ENCODE results near the gene SLC4A9. TPM values are rescaled to one million over a fixed set of nuclear protein-coding genes. Genes with fewer than 3 reads are reported as not detected.

The SLC4A9 gene
- total RNA-seq, 5 donors from 2014 or later (not counting 1 experiment from before 2014, with no cell fraction given) = 0.18 TPM; not detected in 4

- peaks cover 15 to 48% of the 10 kb centered on the region in 2 experiments for H3K4me1 ChIP-seq (ENCODE audit: control insufficient read depth in 1 of 2, extremely low read depth in 1 of 2, insufficient read depth in 2 of 2, low read length in 2 of 2)
- ATAC-seq (replicated peaks in 1 of 4) (peak in 1 of 4 experiments; percentile 2), DNase-seq (peak; percentile 13 to 61 (median 32))
- H3K36me3 ChIP-seq (ENCODE audit: control insufficient read depth in 2 of 2, extremely low read depth in 1 of 2, insufficient read depth in 1 of 2, low read length in 1 of 2) = peaks cover 0 to 13% of the 10 kb centered on the region in 2 donors
- no peaks in the 10 kb centered on the region for H3K27me3 ChIP-seq (replicated peaks in 1 of 2; ENCODE audit: control insufficient read depth in 2 of 2, extremely low read depth in 1 of 2, insufficient read depth in 2 of 2, low read length in 1 of 2)
- H3K36me3 Mint-ChIP-seq = peaks cover 12% of the 10 kb centered on the region
- peaks cover 38 to 45% (median 44%) of the 10 kb centered on the region in 3 donors for H3K4me1 Mint-ChIP-seq
- H3K4me3 Mint-ChIP-seq = no peak overlapping the region
- peak overlapping the region; percentile 71 to 96 for H3K4me3 ChIP-seq (ENCODE audit: control insufficient read depth in 1 of 2, extremely low read depth in 1 of 2, low read length in 1 of 2)
- CTCF ChIA-PET = interaction anchor here in 1 of 2 donors (0.6 to 2.4 kb wide), 6 partner anchors 8 to 298 kb away, joined by 3 to 9 read pairs (median 4); partner anchors contain the start of genes EIF4EBP3 and ZMAT2
- no peaks in the 10 kb centered on the region for H3K9me3 Mint-ChIP-seq
- 1% methylated on average over 14 of the region's 36 CpGs for WGBS (ENCODE audit: insufficient coverage)
- H3K9me3 ChIP-seq = no peaks in the 10 kb centered on the region
- POLR2A ChIA-PET = interaction anchor here (0.5 to 1.4 kb wide), 12 partner anchors 9 to 1209 kb away, joined by 3 to 6 read pairs (median 3); partner anchors contain the start of genes IK (in 1 of the 2), PFDN1 (in 1 of the 2) and ZMAT2 (in 1 of the 2)
- peak overlapping the region in 1 of 2 donors; percentile 66 for H3K27ac Mint-ChIP-seq
- H3K27me3 Mint-ChIP-seq = no peaks in the 10 kb centered on the region
- H3K27ac ChIP-seq (ENCODE audit: low read length) = peak overlapping the region; percentile 81
Observed at GRCh38 chr5:140402258-140403074, 42.5 kb downstream of the SLC4A9 start.

- peaks cover 12% of the 10 kb centered on the region for H3K36me3 Mint-ChIP-seq
- H3K27ac Mint-ChIP-seq = peak overlapping the region; percentile 63 to 76
- H3K4me1 Mint-ChIP-seq = peaks cover 47 to 54% (median 53%) of the 10 kb centered on the region in 3 donors
Observed at GRCh38 chr5:140403613-140404012, 43.6 kb downstream of the SLC4A9 start.

GRCh38 chr5:140408750-140409241 is 48.8 kb downstream of the SLC4A9 start:
- no peaks in the 10 kb centered on the region for H3K27me3 Mint-ChIP-seq
- H3K9me3 ChIP-seq = no peaks in the 10 kb centered on the region
- no peak overlapping the region for H3K4me3 ChIP-seq (ENCODE audit: control insufficient read depth in 1 of 2, extremely low read depth in 1 of 2, low read length in 1 of 2)
- ATAC-seq (replicated peaks in 1 of 4) = no peak
- no peaks in the 10 kb centered on the region for H3K9me3 Mint-ChIP-seq
- CTCF ChIA-PET = no interaction called here
- 100% methylated on average over 1 of the region's 4 CpGs for WGBS (ENCODE audit: insufficient coverage)
- H3K27ac ChIP-seq (ENCODE audit: low read length) = no peak overlapping the region
- DNase-seq = no peak
- peaks cover 10 to 40% of the 10 kb centered on the region in 2 experiments for H3K4me1 ChIP-seq (ENCODE audit: control insufficient read depth in 1 of 2, extremely low read depth in 1 of 2, insufficient read depth in 2 of 2, low read length in 2 of 2)
- H3K27me3 ChIP-seq (replicated peaks in 1 of 2; ENCODE audit: control insufficient read depth in 2 of 2, extremely low read depth in 1 of 2, insufficient read depth in 2 of 2, low read length in 1 of 2) = no peaks in the 10 kb centered on the region
- peaks cover 62 to 70% (median 65%) of the 10 kb centered on the region in 3 donors for H3K4me1 Mint-ChIP-seq
- POLR2A ChIA-PET = no interaction called here
- peak overlapping the region; percentile 23 to 36 for H3K27ac Mint-ChIP-seq
- peaks cover 12% of the 10 kb centered on the region for H3K36me3 Mint-ChIP-seq
- peaks cover 0 to 16% of the 10 kb centered on the region in 2 donors for H3K36me3 ChIP-seq (ENCODE audit: control insufficient read depth in 2 of 2, extremely low read depth in 1 of 2, insufficient read depth in 1 of 2, low read length in 1 of 2)
- peak overlapping the region in 1 of 3 donors; percentile 17 for H3K4me3 Mint-ChIP-seq

More at GRCh38 chr5:140403613-140404012, 43.6 kb downstream of the SLC4A9 start:
- ATAC-seq (replicated peaks in 1 of 4) (no peak), DNase-seq (no peak)
- Histone ChIP-seq H3K36me3 (ENCODE audit: control insufficient read depth in 2 of 2, extremely low read depth in 1 of 2, insufficient read depth in 1 of 2, low read length in 1 of 2) (peaks cover 0 to 13% of the 10 kb centered on the region in 2 donors), H3K27ac (ENCODE audit: low read length) (no peak overlapping the region), H3K4me1 (ENCODE audit: control insufficient read depth in 1 of 2, extremely low read depth in 1 of 2, insufficient read depth in 2 of 2, low read length in 2 of 2) (peaks cover 15 to 55% of the 10 kb centered on the region in 2 experiments), H3K4me3 (ENCODE audit: control insufficient read depth in 1 of 2, extremely low read depth in 1 of 2, low read length in 1 of 2) (peak overlapping the region; percentile 71 to 96), H3K27me3 (replicated peaks in 1 of 2; ENCODE audit: control insufficient read depth in 2 of 2, extremely low read depth in 1 of 2, insufficient read depth in 2 of 2, low read length in 1 of 2) (no peaks in the 10 kb centered on the region), H3K9me3 (no peaks in the 10 kb centered on the region)
- H3K4me3 Mint-ChIP-seq = no peak overlapping the region
- 77% methylated on average over 2 of the region's 5 CpGs for WGBS (ENCODE audit: insufficient coverage)
- ChIA-PET POLR2A (interaction anchor here in 1 of 2 donors (0.7 kb wide), 3 partner anchors 101 to 251 kb away, joined by 3 to 4 read pairs (median 3); no protein-coding TSS in a partner anchor), CTCF (interaction anchor here in 1 of 2 donors (0.6 kb wide), 1 partner anchor 143 kb away, joined by 3 read pairs; no protein-coding TSS in a partner anchor)
- H3K9me3 Mint-ChIP-seq = no peaks in the 10 kb centered on the region
- no peaks in the 10 kb centered on the region for H3K27me3 Mint-ChIP-seq

GRCh38 chr5:140413230-140413629 is 53.2 kb downstream of the SLC4A9 start:
- H3K27ac ChIP-seq (ENCODE audit: low read length) = no peak overlapping the region
- ChIA-PET CTCF (no interaction called here), POLR2A (no interaction called here)
- no peaks in the 10 kb centered on the region for H3K27me3 ChIP-seq (replicated peaks in 1 of 2; ENCODE audit: control insufficient read depth in 2 of 2, extremely low read depth in 1 of 2, insufficient read depth in 2 of 2, low read length in 1 of 2)
- H3K4me1 Mint-ChIP-seq = peaks cover 53 to 60% (median 54%) of the 10 kb centered on the region in 3 donors
- no CpG with 5 or more reads among the region's 1 CpG for WGBS (ENCODE audit: insufficient coverage)
- ATAC-seq (replicated peaks in 1 of 4) = no peak
- no peak overlapping the region for H3K4me3 ChIP-seq (ENCODE audit: control insufficient read depth in 1 of 2, extremely low read depth in 1 of 2, low read length in 1 of 2)
- no peak for DNase-seq
- peaks cover 0 to 3% of the 10 kb centered on the region in 2 donors for H3K36me3 ChIP-seq (ENCODE audit: control insufficient read depth in 2 of 2, extremely low read depth in 1 of 2, insufficient read depth in 1 of 2, low read length in 1 of 2)
- peak overlapping the region in 1 of 2 donors; percentile 8 for H3K27ac Mint-ChIP-seq
- peaks cover 8% of the 10 kb centered on the region for H3K36me3 Mint-ChIP-seq
- no peaks in the 10 kb centered on the region for H3K9me3 Mint-ChIP-seq
- H3K9me3 ChIP-seq = no peaks in the 10 kb centered on the region
- H3K4me3 Mint-ChIP-seq = no peak overlapping the region
- H3K4me1 ChIP-seq (ENCODE audit: control insufficient read depth in 1 of 2, extremely low read depth in 1 of 2, insufficient read depth in 2 of 2, low read length in 2 of 2) = peaks cover 2 to 18% of the 10 kb centered on the region in 2 experiments
- H3K27me3 Mint-ChIP-seq = no peaks in the 10 kb centered on the region

GRCh38 chr5:140417235-140417634 is 57.2 kb downstream of the SLC4A9 start:
- H3K4me1 Mint-ChIP-seq = peaks cover 62 to 71% (median 69%) of the 10 kb centered on the region in 3 donors
- H3K27me3 ChIP-seq (replicated peaks in 1 of 2; ENCODE audit: control insufficient read depth in 2 of 2, extremely low read depth in 1 of 2, insufficient read depth in 2 of 2, low read length in 1 of 2) = no peaks in the 10 kb centered on the region
- peaks cover 24% of the 10 kb centered on the region for H3K36me3 Mint-ChIP-seq
- ATAC-seq (replicated peaks in 1 of 4) (no peak), DNase-seq (no peak)
- POLR2A ChIA-PET = no interaction called here
- H3K4me1 ChIP-seq (ENCODE audit: control insufficient read depth in 1 of 2, extremely low read depth in 1 of 2, insufficient read depth in 2 of 2, low read length in 2 of 2) = peaks cover 0 to 22% of the 10 kb centered on the region in 2 experiments
- H3K27ac ChIP-seq (ENCODE audit: low read length) = no peak overlapping the region
- H3K4me3 Mint-ChIP-seq = no peak overlapping the region
- no peak overlapping the region for H3K27ac Mint-ChIP-seq
- H3K9me3 Mint-ChIP-seq = no peaks in the 10 kb centered on the region
- H3K9me3 ChIP-seq = no peaks in the 10 kb centered on the region
- H3K36me3 ChIP-seq (ENCODE audit: control insufficient read depth in 2 of 2, extremely low read depth in 1 of 2, insufficient read depth in 1 of 2, low read length in 1 of 2) = peaks cover 0 to 1% of the 10 kb centered on the region in 2 donors
- H3K4me3 ChIP-seq (ENCODE audit: control insufficient read depth in 1 of 2, extremely low read depth in 1 of 2, low read length in 1 of 2) = no peak overlapping the region
- H3K27me3 Mint-ChIP-seq = no peaks in the 10 kb centered on the region
- no CpG with 5 or more reads among the region's 2 CpGs for whole genome bisulfite sequencing (ENCODE audit: insufficient coverage)
- CTCF ChIA-PET = interaction anchor here in 1 of 2 donors (0.5 kb wide), 1 partner anchor 33 kb away, joined by 3 read pairs; no protein-coding TSS in a partner anchor

GRCh38 chr5:140418862-140419520 is 59.0 kb downstream of the SLC4A9 start:
- H3K36me3 ChIP-seq (ENCODE audit: control insufficient read depth in 2 of 2, extremely low read depth in 1 of 2, insufficient read depth in 1 of 2, low read length in 1 of 2) = no peaks in the 10 kb centered on the region
- Mint-ChIP-seq H3K9me3 (no peaks in the 10 kb centered on the region), H3K4me3 (peak overlapping the region in 1 of 3 donors; percentile 36), H3K27ac (peak overlapping the region in 1 of 2 donors; percentile 28), H3K4me1 (peaks cover 58 to 71% (median 68%) of the 10 kb centered on the region in 3 donors), H3K36me3 (peaks cover 24% of the 10 kb centered on the region), H3K27me3 (no peaks in the 10 kb centered on the region)
- H3K9me3 ChIP-seq = no peaks in the 10 kb centered on the region
- H3K27ac ChIP-seq (ENCODE audit: low read length) = no peak overlapping the region
- no peaks in the 10 kb centered on the region for H3K27me3 ChIP-seq (replicated peaks in 1 of 2; ENCODE audit: control insufficient read depth in 2 of 2, extremely low read depth in 1 of 2, insufficient read depth in 2 of 2, low read length in 1 of 2)
- ChIA-PET CTCF (interaction anchor here (0.7 to 0.8 kb wide), 2 partner anchors 10 to 1650 kb away, joined by 9 to 10 read pairs; no protein-coding TSS in a partner anchor), POLR2A (interaction anchor here (0.6 kb wide), 3 partner anchors 60 to 291 kb away, joined by 3 to 4 read pairs (median 3); no protein-coding TSS in a partner anchor)
- WGBS (ENCODE audit: insufficient coverage) = 100% methylated on average over 1 of the region's 1 CpG
- no peak for DNase-seq
- no peak for ATAC-seq (replicated peaks in 1 of 4)
- H3K4me1 ChIP-seq (ENCODE audit: control insufficient read depth in 1 of 2, extremely low read depth in 1 of 2, insufficient read depth in 2 of 2, low read length in 2 of 2) = peaks cover 0 to 23% of the 10 kb centered on the region in 2 experiments
- no peak overlapping the region for H3K4me3 ChIP-seq (ENCODE audit: control insufficient read depth in 1 of 2, extremely low read depth in 1 of 2, low read length in 1 of 2)
